OCI-LY1 (cell line): ENCODE data around the gene SNCB.

Source experiments
- H2AFZ ChIP-seq: fragments of 200-600 bp; sonication (generic), shearing (Covaris generic); 2 replicates; pipeline ENCODE4 v1.6.0; 2014; ENCODE audit warnings: antibody characterized with exemption, mild to moderate bottlenecking, low read length
- H3F3A ChIP-seq: fragments of 200-600 bp; sonication (generic), shearing (Covaris generic); 2 replicates; pipeline ENCODE4 v1.6.0; 2014; ENCODE audit warnings: mild to moderate bottlenecking, antibody characterized with exemption, low read length, moderate library complexity; ENCODE audit not compliant: insufficient read depth
- H3K27ac ChIP-seq: fragments of 200-600 bp; sonication (generic); 2 replicates; pipeline ENCODE4 v1.5.1; 2014; ENCODE audit warnings: low read length, mixed run types, mild to moderate bottlenecking, low read depth; ENCODE audit not compliant: poor library complexity, severe bottlenecking
- H3K27me3 ChIP-seq: fragments of 200-600 bp; sonication (generic); 2 replicates; pipeline ENCODE4 v1.6.0; 2014; ENCODE audit warnings: antibody characterized with exemption, mild to moderate bottlenecking, low read length, moderate library complexity; ENCODE audit not compliant: insufficient read depth
- H3K36me3 ChIP-seq: fragments of 200-600 bp; sonication (generic); 2 replicates; pipeline ENCODE4 v1.6.1; 2014; ENCODE audit warnings: mild to moderate bottlenecking, antibody characterized with exemption, low read length, moderate library complexity, mixed read lengths; ENCODE audit not compliant: insufficient read depth
- H3K4me1 ChIP-seq: fragments of 200-600 bp; sonication (generic); 2 replicates; pipeline ENCODE4 v1.5.1; 2014; ENCODE audit warnings: mild to moderate bottlenecking, low read length, moderate library complexity; ENCODE audit not compliant: insufficient read depth, severe bottlenecking
- H3K4me2 ChIP-seq: fragments of 200-600 bp; sonication (generic), shearing (Covaris generic); 2 replicates; pipeline ENCODE4 v1.6.1; 2014; ENCODE audit warnings: low read length
- H3K4me3 ChIP-seq: fragments of 200-600 bp; sonication (generic); 2 replicates; pipeline ENCODE4 v1.5.1; 2014; ENCODE audit warnings: low read length, low read depth, mild to moderate bottlenecking, mixed read lengths; ENCODE audit not compliant: poor library complexity, severe bottlenecking
- H3K79me2 ChIP-seq: fragments of 200-600 bp; shearing (Covaris generic); 2 replicates; pipeline ENCODE4 v1.6.1; 2016; ENCODE audit warnings: mixed run types, low read length, mixed read lengths; ENCODE audit not compliant: insufficient read depth
- H3K9ac ChIP-seq: fragments of 200-600 bp; sonication (generic), shearing (Covaris generic); 2 replicates; pipeline ENCODE4 v1.6.1; 2014; ENCODE audit warnings: mild to moderate bottlenecking, low read length, mixed read lengths
- H3K9me2 ChIP-seq: fragments of 200-600 bp; sonication (generic), shearing (Covaris generic); 2 replicates; pipeline ENCODE4 v1.6.1; 2014; ENCODE audit warnings: low read depth, mild to moderate bottlenecking, low read length, mixed read lengths
- H3K9me3 ChIP-seq: fragments of 200-600 bp; shearing (Covaris generic); 2 replicates; pipeline ENCODE4 v1.6.1; 2014; ENCODE audit warnings: low read length, mixed read lengths
- H4K20me1 ChIP-seq: fragments of 200-600 bp; sonication (generic), shearing (Covaris generic); 2 replicates; pipeline ENCODE4 v1.6.0; 2016; ENCODE audit warnings: mild to moderate bottlenecking, low read length; ENCODE audit not compliant: insufficient read depth
- CTCF ChIP-seq: fragments of 200-600 bp; sonication (generic), shearing (Covaris generic); IDR thresholded peaks from 2 replicates; pipeline ENCODE4 v1.5.1; 2017; ENCODE audit warnings: mild to moderate bottlenecking, antibody characterized with exemption, low read length, moderate library complexity, mixed read lengths
- EZH2 ChIP-seq: fragments of 200-600 bp; sonication (generic), shearing (Covaris generic); IDR thresholded peaks from 2 replicates; pipeline ENCODE4 v1.8.0; 2017; ENCODE audit warnings: borderline replicate concordance, mixed run types, mild to moderate bottlenecking, antibody characterized with exemption, low read length, moderate library complexity, mixed read lengths

Gene SNCB

DNA sequence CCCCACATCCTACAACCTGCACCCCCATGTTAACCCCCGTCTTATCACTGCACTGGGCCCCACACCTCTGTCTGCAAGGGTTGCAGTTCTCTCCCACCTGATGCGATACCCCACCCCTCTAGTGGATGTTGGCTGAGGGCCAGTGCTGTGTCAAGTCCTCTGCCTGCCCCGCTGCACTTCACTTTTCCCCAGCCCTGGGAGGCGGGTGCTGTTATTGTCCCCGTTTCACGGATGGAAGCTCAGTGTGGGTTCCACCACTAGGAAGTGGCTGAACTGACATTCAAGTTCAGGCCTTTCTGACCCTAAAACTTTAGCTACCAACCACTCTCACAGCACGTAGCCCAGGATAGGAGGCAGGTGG is 3.5 kb downstream of the SNCB start:
- no peak overlapping the region for H3K9ac ChIP-seq
- no peak overlapping the region for H3K27ac ChIP-seq
- peaks cover 19% of the 10 kb centered on the region for H3K4me1 ChIP-seq
- H4K20me1 ChIP-seq = no peaks in the 10 kb centered on the region
- H3F3A ChIP-seq = no peaks in the 10 kb centered on the region
- no peak overlapping the region for H3K4me2 ChIP-seq
- H3K9me2 ChIP-seq = no peaks in the 10 kb centered on the region
- TF ChIP-seq CTCF = no peak
- no peak for TF ChIP-seq EZH2
- no peaks in the 10 kb centered on the region for H3K79me2 ChIP-seq
- H3K9me3 ChIP-seq = no peaks in the 10 kb centered on the region
- H3K27me3 ChIP-seq = peaks cover 4% of the 10 kb centered on the region; the same call in 1 of the 2 replicates
- H3K36me3 ChIP-seq = no peaks in the 10 kb centered on the region
- no peak overlapping the region for H2AFZ ChIP-seq
- H3K4me3 ChIP-seq = no peak overlapping the region

DNA sequence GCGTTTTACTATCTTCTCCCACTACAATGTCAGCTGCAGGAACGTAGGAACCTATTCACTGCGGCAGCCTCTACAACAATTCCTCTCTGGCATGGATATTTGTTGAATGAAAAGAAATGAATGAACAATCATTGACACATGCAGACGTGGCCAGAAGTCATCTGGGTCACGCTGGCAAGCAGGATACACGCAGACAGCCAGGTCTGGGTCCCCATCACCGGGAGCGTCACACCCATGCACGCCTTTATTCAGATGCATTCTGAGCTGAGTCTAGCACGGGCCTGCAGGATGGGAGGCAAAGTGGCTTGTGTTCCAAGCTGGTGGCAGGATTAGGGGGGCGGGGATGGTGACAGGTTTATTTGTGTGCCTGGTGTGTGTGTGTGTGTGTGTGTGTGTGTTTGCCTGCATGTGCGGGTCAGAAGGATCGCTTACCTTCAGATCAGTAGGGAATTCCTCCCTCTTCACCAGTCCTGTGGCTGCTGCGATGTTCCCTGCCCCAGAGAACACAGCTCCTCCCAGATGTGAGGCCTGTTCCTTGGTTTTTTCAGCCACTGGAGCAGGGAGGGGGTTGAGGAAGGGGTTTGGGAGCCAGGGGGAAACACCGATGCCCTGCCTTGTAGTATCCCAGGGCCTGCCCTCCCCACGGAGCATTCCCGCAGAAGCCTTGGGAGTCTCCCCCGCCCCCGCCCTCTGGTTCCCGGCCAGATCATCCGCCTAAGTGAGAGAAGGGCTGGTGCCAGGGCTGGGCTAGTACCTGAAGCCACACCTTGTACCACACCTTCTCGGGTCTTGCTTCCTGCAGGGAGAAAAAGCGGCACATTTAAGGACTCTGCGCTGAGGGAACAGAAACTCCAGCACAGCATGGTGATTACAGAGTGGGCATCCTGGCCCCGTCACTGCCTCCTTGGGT is 4.1 kb downstream of the SNCB start:
- Histone ChIP-seq H3K27ac (no peak overlapping the region), H3K9ac (no peak overlapping the region), H3K9me3 (no peaks in the 10 kb centered on the region), H3K4me1 (peaks cover 17% of the 10 kb centered on the region), H4K20me1 (no peaks in the 10 kb centered on the region), H3F3A (no peaks in the 10 kb centered on the region), H3K36me3 (no peaks in the 10 kb centered on the region), H3K4me2 (no peak overlapping the region), H3K27me3 (peaks cover 4% of the 10 kb centered on the region; the same call in 1 of the 2 replicates), H3K4me3 (no peak overlapping the region), H3K9me2 (no peaks in the 10 kb centered on the region), H3K79me2 (no peaks in the 10 kb centered on the region), H2AFZ (no peak overlapping the region)
- TF ChIP-seq EZH2 = no peak
- no peak for TF ChIP-seq CTCF

DNA sequence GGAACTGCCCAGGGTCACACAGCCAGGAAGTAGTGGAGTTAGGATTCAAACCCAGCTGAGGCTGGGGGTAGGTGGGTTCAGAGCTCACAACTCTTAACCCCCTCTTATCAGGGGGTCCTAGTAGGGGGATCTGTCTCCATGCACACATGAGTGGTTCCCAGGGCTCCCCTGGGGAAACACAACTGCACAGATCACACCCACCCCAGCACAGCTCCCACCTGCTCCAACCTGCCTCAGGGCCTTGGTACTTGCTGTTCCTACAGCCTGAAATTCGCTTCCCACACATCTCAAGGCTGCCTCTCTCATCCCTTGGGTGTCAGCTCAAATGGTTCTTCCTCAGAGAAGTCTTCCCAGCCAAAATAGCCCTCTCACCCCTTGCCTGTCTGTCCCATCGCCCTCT is 4.8 kb downstream of the SNCB start:
- TF ChIP-seq CTCF (no peak), EZH2 (no peak)
- H3K9ac ChIP-seq = no peak overlapping the region
- H2AFZ ChIP-seq = no peak overlapping the region

More for the DNA sequence above, 4.8 kb downstream of the SNCB start:
- peaks cover 4% of the 10 kb centered on the region; the same call in 1 of the 2 replicates for H3K27me3 ChIP-seq
- H3K4me2 ChIP-seq = no peak overlapping the region
- no peaks in the 10 kb centered on the region for H3K36me3 ChIP-seq
- no peaks in the 10 kb centered on the region for H3K79me2 ChIP-seq
- H3K4me3 ChIP-seq = no peak overlapping the region
- no peaks in the 10 kb centered on the region for H3K9me2 ChIP-seq
- H3K27ac ChIP-seq = no peak overlapping the region
- no peaks in the 10 kb centered on the region for H3F3A ChIP-seq
- H3K9me3 ChIP-seq = no peaks in the 10 kb centered on the region
- no peaks in the 10 kb centered on the region for H4K20me1 ChIP-seq
- H3K4me1 ChIP-seq = peaks cover 11% of the 10 kb centered on the region
